Hepatocyte (in vitro differentiated cells): ENCODE data around the gene XYLB.

Experiments used
- CTCF ChIP-seq: fragments of 200-600 bp; sonication (generic); IDR thresholded peaks from 2 replicates; pipeline ENCODE4 v1.5.1; 2016; ENCODE audit warnings: antibody characterized with exemption, mild to moderate bottlenecking; ENCODE audit not compliant: poor library complexity
- EZH2 ChIP-seq: fragments of 200-600 bp; sonication (generic); IDR thresholded peaks from 2 replicates; pipeline ENCODE4 v1.6.1; 2016; ENCODE audit warnings: antibody characterized with exemption, mild to moderate bottlenecking, borderline replicate concordance
- EZH2phosphoT487 ChIP-seq: fragments of 200-600 bp; sonication (generic); IDR thresholded peaks from one replicate; pipeline ENCODE4 v1.6.1; 2018; ENCODE audit warnings: antibody characterized with exemption, mild to moderate bottlenecking, low read depth, moderate library complexity; ENCODE audit not compliant: unreplicated experiment, severe bottlenecking

- no peak for TF ChIP-seq CTCF
- no peak for TF ChIP-seq EZH2phosphoT487
- TF ChIP-seq EZH2, result no peak
Measured at GRCh38 chr3:38368238-38368637, 21.7 kb downstream of the XYLB start.
